Nephron (organoid): ENCODE measurements around the gene TSC2.
"Not testable (repeated sequence)": the region's sequence is repeated elsewhere in the genome, so short reads cannot be mapped to it uniquely, and the experiment has no call there.

Experiments used
- H3K27ac Mint-ChIP-seq, 3 experiments: 2 replicates each; pipeline ENCODE4 v1.8.0; 2020; ENCODE audit warnings: mixed read lengths in 3 of 3, mild to moderate bottlenecking in 2 of 3, moderate library complexity in 1 of 3
- H3K27me3 Mint-ChIP-seq: 2 replicates; pipeline ENCODE4 v1.8.0; 2021; ENCODE audit warnings: low read depth, mild to moderate bottlenecking, moderate library complexity, mixed read lengths
- H3K36me3 Mint-ChIP-seq: 2 replicates; pipeline ENCODE4 v1.8.0; 2020; ENCODE audit warnings: low read depth, mixed read lengths
- H3K4me1 Mint-ChIP-seq: 2 replicates; pipeline ENCODE4 v1.8.0; 2020; ENCODE audit warnings: mixed read lengths
- H3K4me3 Mint-ChIP-seq, 3 experiments: 2 replicates each; pipeline ENCODE4 v1.8.0; 2020; ENCODE audit warnings: mild to moderate bottlenecking in 3 of 3, mixed read lengths in 3 of 3, moderate library complexity in 2 of 3
- H3K9me3 Mint-ChIP-seq: 2 replicates; pipeline ENCODE4 v1.8.0; 2020; ENCODE audit warnings: mixed read lengths
- TF ChIP-seq, protein P1 (sequence below), 3 experiments: fragments of 200-600 bp; sonication (generic); IDR thresholded peaks; one replicate each; pipeline ENCODE4 v1.5.0; 2021; ENCODE audit warnings: antibody characterized with exemption in 3 of 3; ENCODE audit not compliant: unreplicated experiment in 3 of 3

TSC2 gene

DNA sequence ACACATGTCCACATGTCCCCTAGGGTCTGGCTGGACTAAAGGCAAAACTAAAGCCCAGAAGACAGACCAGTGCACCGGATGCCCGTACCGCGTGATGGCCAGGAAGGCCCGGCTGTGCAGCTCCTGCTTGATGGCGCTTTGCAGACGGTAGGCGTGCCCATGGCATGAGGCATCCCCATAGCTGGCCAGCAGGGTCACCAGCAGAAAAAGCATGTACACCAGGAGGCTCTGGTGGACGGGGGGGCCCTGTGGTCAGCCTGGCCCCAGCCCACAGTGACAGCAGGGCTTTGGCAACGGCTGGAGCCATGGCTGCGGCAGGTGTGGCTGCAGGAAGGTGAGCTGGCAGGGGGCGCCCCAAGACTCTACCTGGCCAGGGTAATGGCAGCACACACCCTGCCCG lies 45.1 kb downstream of the TSC2 start:
- TF ChIP-seq, protein P1, sequence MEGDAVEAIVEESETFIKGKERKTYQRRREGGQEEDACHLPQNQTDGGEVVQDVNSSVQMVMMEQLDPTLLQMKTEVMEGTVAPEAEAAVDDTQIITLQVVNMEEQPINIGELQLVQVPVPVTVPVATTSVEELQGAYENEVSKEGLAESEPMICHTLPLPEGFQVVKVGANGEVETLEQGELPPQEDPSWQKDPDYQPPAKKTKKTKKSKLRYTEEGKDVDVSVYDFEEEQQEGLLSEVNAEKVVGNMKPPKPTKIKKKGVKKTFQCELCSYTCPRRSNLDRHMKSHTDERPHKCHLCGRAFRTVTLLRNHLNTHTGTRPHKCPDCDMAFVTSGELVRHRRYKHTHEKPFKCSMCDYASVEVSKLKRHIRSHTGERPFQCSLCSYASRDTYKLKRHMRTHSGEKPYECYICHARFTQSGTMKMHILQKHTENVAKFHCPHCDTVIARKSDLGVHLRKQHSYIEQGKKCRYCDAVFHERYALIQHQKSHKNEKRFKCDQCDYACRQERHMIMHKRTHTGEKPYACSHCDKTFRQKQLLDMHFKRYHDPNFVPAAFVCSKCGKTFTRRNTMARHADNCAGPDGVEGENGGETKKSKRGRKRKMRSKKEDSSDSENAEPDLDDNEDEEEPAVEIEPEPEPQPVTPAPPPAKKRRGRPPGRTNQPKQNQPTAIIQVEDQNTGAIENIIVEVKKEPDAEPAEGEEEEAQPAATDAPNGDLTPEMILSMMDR (IDR thresholded peaks at IDR 0.05; ENCODE audit: unreplicated experiment in 3 of 3) = no peak
- Mint-ChIP-seq H3K27me3 (no peaks in the 10 kb centered on the region), H3K36me3 (peaks cover 23% of the 10 kb centered on the region), H3K9me3 (no peaks in the 10 kb centered on the region), H3K4me3 (no peak overlapping the region), H3K4me1 (no peaks in the 10 kb centered on the region), H3K27ac (no peak overlapping the region)

DNA sequence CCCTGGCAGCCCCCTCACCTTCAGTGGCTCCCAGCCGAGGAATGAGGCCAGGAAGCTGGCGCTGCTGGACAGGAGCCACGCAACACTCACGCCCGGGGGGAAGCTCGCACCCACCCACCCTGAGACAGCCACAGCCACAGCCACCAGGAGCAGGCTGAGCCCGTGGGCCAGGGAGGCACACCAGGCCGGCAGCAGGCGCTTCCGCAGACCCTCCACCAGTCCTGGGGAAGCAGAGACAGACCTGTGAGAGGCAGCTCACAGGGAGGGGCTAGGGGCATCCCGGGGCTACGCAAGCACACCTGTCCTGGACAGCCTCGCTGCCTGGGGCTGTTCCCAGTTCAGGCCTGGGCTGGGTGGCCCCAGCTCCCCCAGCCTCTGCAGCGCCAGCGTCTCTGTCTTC lies 46.0 kb downstream of the TSC2 start:
- H3K4me1 Mint-ChIP-seq = no peaks in the 10 kb centered on the region
- peaks cover 23% of the 10 kb centered on the region for H3K36me3 Mint-ChIP-seq
- H3K27ac Mint-ChIP-seq = no peak overlapping the region
- no peaks in the 10 kb centered on the region for H3K27me3 Mint-ChIP-seq
- H3K4me3 Mint-ChIP-seq = no peak overlapping the region
- no peaks in the 10 kb centered on the region for H3K9me3 Mint-ChIP-seq
- TF ChIP-seq, protein P1 (IDR thresholded peaks at IDR 0.05; ENCODE audit: unreplicated experiment in 3 of 3) = no peak

DNA sequence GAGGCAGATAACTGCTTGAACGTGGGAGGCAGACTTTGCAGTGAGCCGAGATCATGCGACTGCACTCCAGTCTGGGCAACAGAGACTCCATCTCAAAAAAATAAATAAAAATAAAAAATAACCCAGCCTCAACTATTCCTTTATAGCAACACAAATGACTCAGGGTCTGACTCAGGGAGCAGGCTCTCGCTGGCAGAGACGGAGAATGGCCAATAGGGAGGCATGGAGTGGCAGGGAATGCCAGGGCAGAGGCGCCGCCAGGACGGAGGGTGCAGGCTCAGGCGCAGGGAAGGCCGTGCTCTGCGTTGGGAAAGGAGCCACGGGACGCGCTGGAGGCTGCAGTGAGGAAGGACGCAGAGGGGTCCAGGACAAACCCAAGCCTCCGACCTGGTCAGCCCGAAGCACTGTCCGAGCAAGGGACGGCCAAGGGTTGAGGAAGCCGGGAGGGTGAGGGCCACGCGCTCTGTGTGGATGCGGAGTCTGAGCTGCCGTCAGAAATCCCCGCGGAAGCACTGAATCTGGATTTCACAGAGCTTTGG lies 47.6 kb downstream of the TSC2 start:
- Mint-ChIP-seq H3K27ac (no peak overlapping the region), H3K9me3 (no peaks in the 10 kb centered on the region), H3K36me3 (peaks cover 26% of the 10 kb centered on the region), H3K4me3 (no peak overlapping the region), H3K27me3 (no peaks in the 10 kb centered on the region), H3K4me1 (no peaks in the 10 kb centered on the region)
- TF ChIP-seq, protein P1 (IDR thresholded peaks at IDR 0.05; ENCODE audit: unreplicated experiment in 3 of 3) = no peak

DNA sequence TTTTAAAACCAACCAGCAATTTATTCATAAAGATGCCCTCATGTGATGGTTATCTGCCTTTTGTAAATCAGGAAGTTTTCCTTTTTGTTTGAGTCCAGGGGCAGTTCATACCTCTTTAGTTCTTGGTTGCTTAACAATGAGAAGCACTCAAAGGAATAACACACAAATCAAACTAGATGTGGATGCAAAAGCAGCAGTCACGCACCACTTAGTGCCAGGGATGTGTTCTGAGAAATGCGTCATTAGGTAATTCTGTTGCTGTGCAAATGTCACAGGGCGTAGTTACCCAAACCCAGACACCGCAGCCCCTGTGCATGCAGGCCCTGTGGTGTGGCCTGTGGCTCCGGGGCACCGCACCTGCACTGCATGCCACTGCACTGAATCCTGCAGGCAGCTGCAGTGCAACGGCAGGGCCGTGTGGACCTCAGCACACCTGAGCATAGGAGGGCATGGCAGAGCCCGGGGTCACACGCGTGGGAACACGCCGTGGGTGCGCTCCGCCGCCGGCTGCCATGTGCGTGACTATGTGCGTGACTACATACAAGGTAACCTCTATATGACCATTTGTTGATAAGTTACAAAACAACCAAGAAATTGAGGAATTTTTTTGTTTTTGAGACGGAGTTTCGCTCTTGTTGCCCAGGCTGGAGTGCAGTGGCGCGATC lies 48.3 kb downstream of the TSC2 start:
- TF ChIP-seq, protein P1 (IDR thresholded peaks at IDR 0.05; ENCODE audit: unreplicated experiment in 3 of 3) = no peak
- Mint-ChIP-seq H3K4me1 (no peaks in the 10 kb centered on the region), H3K27me3 (no peaks in the 10 kb centered on the region), H3K9me3 (no peaks in the 10 kb centered on the region), H3K36me3 (peaks cover 28% of the 10 kb centered on the region), H3K4me3 (no peak overlapping the region), H3K27ac (no peak overlapping the region)

DNA sequence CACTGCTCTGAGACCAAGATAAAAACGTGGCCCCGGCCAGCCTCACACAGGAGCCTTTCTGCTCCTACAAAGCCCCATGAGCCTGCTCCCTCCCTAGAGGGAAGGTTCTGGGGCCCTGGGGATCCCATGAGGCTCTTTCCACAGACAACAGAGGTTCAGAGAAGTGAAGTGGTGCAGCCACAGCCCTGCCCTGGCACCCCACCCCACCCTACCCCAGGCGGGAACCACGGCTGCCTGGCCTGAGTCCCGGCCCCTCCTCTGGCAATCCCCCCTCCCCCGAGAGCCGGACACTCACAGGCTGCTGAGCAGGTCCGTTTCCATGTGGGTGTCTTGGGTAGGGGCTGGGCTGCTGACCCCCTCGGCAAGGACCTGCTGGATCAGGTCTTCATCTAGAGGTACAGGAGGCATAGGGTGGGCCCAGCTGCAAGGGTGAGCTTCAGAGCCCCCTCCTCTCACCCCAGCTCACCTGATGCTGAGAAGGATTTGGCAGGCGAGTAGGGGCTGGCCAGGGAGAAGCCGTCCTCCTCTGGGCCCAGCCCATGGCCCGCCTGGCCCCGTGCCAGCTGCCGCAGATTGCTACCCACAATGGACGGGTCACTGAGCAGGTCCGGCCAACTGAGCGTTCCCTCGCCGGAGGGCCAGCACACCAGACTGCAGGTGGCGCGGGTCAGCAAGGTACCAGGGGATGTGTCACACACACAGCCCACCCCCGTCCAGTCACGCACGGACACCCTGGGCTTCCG lies 49.2 kb downstream of the TSC2 start:
- Mint-ChIP-seq H3K27me3 (no peaks in the 10 kb centered on the region), H3K9me3 (no peaks in the 10 kb centered on the region), H3K4me1 (no peaks in the 10 kb centered on the region), H3K27ac (no peak overlapping the region), H3K36me3 (peaks cover 33% of the 10 kb centered on the region), H3K4me3 (no peak overlapping the region)
- TF ChIP-seq, protein P1 (IDR thresholded peaks at IDR 0.05; ENCODE audit: unreplicated experiment in 3 of 3) = no peak

DNA sequence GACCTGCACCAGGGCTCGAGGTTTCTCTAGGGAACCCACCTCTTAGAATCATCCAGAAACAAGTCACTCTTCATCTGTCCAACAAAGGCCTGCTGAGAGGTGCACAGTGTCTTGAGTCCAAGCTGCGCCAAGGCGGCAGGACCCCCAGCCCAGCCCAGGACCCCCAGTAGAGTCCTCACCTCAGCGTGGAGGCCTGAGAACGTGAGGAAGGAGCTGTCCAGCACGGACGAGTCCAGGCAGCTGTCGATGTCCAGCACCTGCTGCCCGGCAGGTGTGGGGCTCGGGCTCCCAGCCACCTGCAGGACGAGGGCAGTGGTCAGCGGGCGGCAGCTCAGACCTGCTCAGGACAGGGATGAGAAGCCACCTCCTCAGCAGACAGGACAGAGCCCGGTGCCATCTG lies 49.9 kb downstream of the TSC2 start:
- H3K4me1 Mint-ChIP-seq, H3K27me3 Mint-ChIP-seq, H3K4me3 Mint-ChIP-seq, H3K27ac Mint-ChIP-seq, H3K9me3 Mint-ChIP-seq: not testable (repeated sequence)
- peaks cover 33% of the 10 kb centered on the region for H3K36me3 Mint-ChIP-seq

DNA sequence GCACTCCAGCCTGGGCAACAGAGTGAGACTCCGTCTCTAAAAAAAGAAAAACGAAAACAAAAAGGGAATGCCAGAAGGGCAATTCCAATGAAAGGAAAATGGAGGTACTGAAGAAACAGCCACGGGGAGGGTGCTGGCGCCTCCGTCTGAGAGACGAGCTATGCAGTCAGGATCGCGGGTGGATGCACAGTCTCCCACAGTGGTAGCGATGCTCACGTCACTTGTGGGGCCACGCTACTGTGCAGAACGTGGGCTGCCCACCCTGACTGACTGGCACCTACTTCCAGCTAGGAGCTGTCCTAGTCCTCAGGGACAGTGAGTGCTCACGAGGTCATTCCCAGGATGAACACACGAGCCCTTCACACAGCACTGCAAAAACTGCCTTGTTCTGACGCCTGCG lies 53.8 kb downstream of the TSC2 start:
- H3K27ac Mint-ChIP-seq, H3K4me1 Mint-ChIP-seq, H3K4me3 Mint-ChIP-seq, H3K9me3 Mint-ChIP-seq, H3K27me3 Mint-ChIP-seq: not testable (repeated sequence)
- peaks cover 15% of the 10 kb centered on the region for H3K36me3 Mint-ChIP-seq
